ENCODE results near the gene NEUROG2. TPM values are rescaled to one million over a fixed set of nuclear protein-coding genes. Genes with fewer than 3 reads are reported as not detected.
"Not testable (repeated sequence)": the region's sequence is repeated elsewhere in the genome, so short reads cannot be mapped to it uniquely, and the experiment has no call there.

NEUROG2 gene
- total RNA-seq, 1 experiment from 2014 or later = not detected

GRCh38 chr4:112523764-112524505, 8.0 kb upstream of the NEUROG2 start:
- DNase-seq = peak; percentile 87
- CTCF ChIA-PET = interaction anchor here (0.8 kb wide), 1 partner anchor 29 kb away, joined by 4 read pairs; no protein-coding TSS in a partner anchor
- Mint-ChIP-seq H3K4me3 (ENCODE audit: low read depth, unreplicated experiment) (peak overlapping the region; percentile 68), H3K27ac (ENCODE audit: unreplicated experiment) (no peak overlapping the region), H3K27me3 (ENCODE audit: unreplicated experiment) (peaks cover 29% of the 10 kb centered on the region), H3K36me3 (ENCODE audit: insufficient read depth, unreplicated experiment) (no peaks in the 10 kb centered on the region), H3K9me3 (ENCODE audit: low read depth, unreplicated experiment) (no peaks in the 10 kb centered on the region), H3K4me1 (ENCODE audit: low read depth, unreplicated experiment) (no peaks in the 10 kb centered on the region)
- TF ChIP-seq CTCF (IDR thresholded peaks at IDR 0.05; ENCODE audit: unreplicated experiment) = peak; percentile 67
- intact Hi-C loops (cut with micrococcal nuclease; ENCODE audit: unreplicated experiment) = loop anchor here (1.0 to 10.0 kb wide), 4 partner anchors 78 to 459 kb away; no protein-coding TSS in a partner anchor
- BruUV-seq (replicated peaks) = no TSS peak

- DNase-seq = peak; percentile 9
- peaks cover under 1% of the 10 kb centered on the region for H3K4me1 Mint-ChIP-seq (ENCODE audit: low read depth, unreplicated experiment)
- H3K27me3 Mint-ChIP-seq (ENCODE audit: unreplicated experiment) = peaks cover 37% of the 10 kb centered on the region
- H3K36me3 Mint-ChIP-seq (ENCODE audit: insufficient read depth, unreplicated experiment) = no peaks in the 10 kb centered on the region
- H3K4me3 Mint-ChIP-seq (ENCODE audit: low read depth, unreplicated experiment) = peak overlapping the region; percentile 68
- BruUV-seq (replicated peaks) = no TSS peak
- CTCF ChIA-PET = no interaction called here
- no peak overlapping the region for H3K27ac Mint-ChIP-seq (ENCODE audit: unreplicated experiment)
- intact Hi-C loops (cut with micrococcal nuclease; ENCODE audit: unreplicated experiment) = loop anchor here (1.0 to 10.0 kb wide), 4 partner anchors 79 to 458 kb away; no protein-coding TSS in a partner anchor
- TF ChIP-seq CTCF (IDR thresholded peaks at IDR 0.05; ENCODE audit: unreplicated experiment) = no peak
- no peaks in the 10 kb centered on the region for H3K9me3 Mint-ChIP-seq (ENCODE audit: low read depth, unreplicated experiment)
Measured at GRCh38 chr4:112523008-112523721, 7.2 kb upstream of the NEUROG2 start.

- H3K9me3 Mint-ChIP-seq (ENCODE audit: low read depth, unreplicated experiment); CTCF ChIA-PET: not testable (repeated sequence)
Measured at GRCh38 chr4:112522431-112522830, 6.5 kb upstream of the NEUROG2 start.

GRCh38 chr4:112521123-112522023, 5.4 kb upstream of the NEUROG2 start:
- CTCF ChIA-PET = no interaction called here
- intact Hi-C loops (cut with micrococcal nuclease; ENCODE audit: unreplicated experiment) = loop anchor here (5.0 to 10.0 kb wide), 3 partner anchors 81 to 457 kb away; no protein-coding TSS in a partner anchor
- Mint-ChIP-seq H3K36me3 (ENCODE audit: insufficient read depth, unreplicated experiment) (no peaks in the 10 kb centered on the region), H3K27me3 (ENCODE audit: unreplicated experiment) (peaks cover 55% of the 10 kb centered on the region), H3K4me3 (ENCODE audit: low read depth, unreplicated experiment) (no peak overlapping the region), H3K27ac (ENCODE audit: unreplicated experiment) (no peak overlapping the region), H3K4me1 (ENCODE audit: low read depth, unreplicated experiment) (peaks cover 18% of the 10 kb centered on the region), H3K9me3 (ENCODE audit: low read depth, unreplicated experiment) (no peaks in the 10 kb centered on the region)
- TF ChIP-seq CTCF (IDR thresholded peaks at IDR 0.05; ENCODE audit: unreplicated experiment) = no peak
- BruUV-seq (replicated peaks) = no TSS peak
- DNase-seq = no peak

More at GRCh38 chr4:112522431-112522830, 6.5 kb upstream of the NEUROG2 start:
- not testable (repeated sequence) for H3K27ac Mint-ChIP-seq (ENCODE audit: unreplicated experiment); H3K4me1 Mint-ChIP-seq (ENCODE audit: low read depth, unreplicated experiment); DNase-seq; H3K4me3 Mint-ChIP-seq (ENCODE audit: low read depth, unreplicated experiment); H3K36me3 Mint-ChIP-seq (ENCODE audit: insufficient read depth, unreplicated experiment); BruUV-seq (replicated peaks)
- intact Hi-C loops (cut with micrococcal nuclease; ENCODE audit: unreplicated experiment) = loop anchor here (5.0 to 10.0 kb wide), 3 partner anchors 80 to 458 kb away; no protein-coding TSS in a partner anchor
- peaks cover 44% of the 10 kb centered on the region for H3K27me3 Mint-ChIP-seq (ENCODE audit: unreplicated experiment)
